ENCODE results near the gene LILRA1. TPM values are rescaled to one million over a fixed set of nuclear protein-coding genes. Genes with fewer than 3 reads are reported as not detected.
"Not testable (repeated sequence)": the region's sequence is repeated elsewhere in the genome, so short reads cannot be mapped to it uniquely, and the experiment has no call there.

LILRA1 gene
- total RNA-seq, result under 1 TPM in 1 of 2 donors, not detected in 1; 0.31 TPM

DNA sequence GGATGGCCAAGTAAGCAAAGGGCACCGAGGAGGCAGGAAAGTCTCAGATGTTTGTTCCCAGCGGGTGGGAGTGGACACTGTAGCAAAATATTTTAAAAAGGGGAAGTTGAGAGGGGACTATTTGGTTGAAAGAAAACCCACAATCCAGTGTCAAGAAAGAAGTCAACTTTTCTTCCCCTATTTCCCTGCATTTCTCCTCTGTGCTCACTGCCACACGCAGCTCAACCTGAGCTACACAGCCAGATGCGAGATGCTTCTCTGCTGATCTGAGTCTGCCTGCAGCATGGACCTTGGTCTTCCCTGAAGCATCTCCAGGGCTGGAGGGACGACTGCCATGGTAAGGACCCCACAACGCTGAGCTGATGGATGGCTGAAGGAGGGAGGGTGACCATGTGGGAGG is at the start of gene LILRA1:
Gene LILRA1 (plus strand): TSS at position 188 of the 400 bp plus-strand sequence. CDS start 613 bp downstream, outside the sequence.
- H3K36me3 Mint-ChIP-seq; ATAC-seq; H3K27ac Mint-ChIP-seq; H3K9me3 Mint-ChIP-seq; DNase-seq (ENCODE audit: low spot score); H3K4me3 Mint-ChIP-seq: not testable (repeated sequence)
- peaks cover 3 to 12% of the 10 kb centered on the region in 2 donors for H3K4me1 Mint-ChIP-seq (ENCODE audit: low read depth in 2 of 2)
- H3K27me3 Mint-ChIP-seq, result peaks cover 32 to 41% of the 10 kb centered on the region in 2 donors

DNA sequence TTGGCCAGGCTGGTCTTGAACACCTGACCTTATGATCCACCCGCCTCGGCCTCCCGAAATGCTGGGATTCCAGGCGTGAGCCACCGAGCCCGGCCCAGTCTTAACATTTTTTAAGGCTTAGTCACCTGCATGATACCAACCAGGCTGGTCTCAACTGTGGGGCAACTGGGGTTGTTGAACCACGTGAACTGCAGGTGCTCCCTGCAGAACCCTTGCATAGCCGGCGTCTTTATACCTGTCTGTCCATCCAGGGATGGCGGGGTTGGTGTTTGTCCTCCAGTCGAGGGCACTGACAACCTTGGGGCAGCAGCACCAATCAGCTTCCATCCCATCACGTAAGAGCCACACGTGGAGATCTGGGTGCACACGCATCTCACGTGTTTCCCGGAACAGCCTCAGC is 44.6 kb upstream of the LILRA1 start:
- no peak overlapping the region for H3K4me3 Mint-ChIP-seq
- H3K27me3 Mint-ChIP-seq, result peaks cover 15 to 17% of the 10 kb centered on the region in 2 donors
- H3K36me3 Mint-ChIP-seq, result peaks cover 25% of the 10 kb centered on the region
- H3K27ac Mint-ChIP-seq, result no peak overlapping the region
- peaks cover 25 to 29% of the 10 kb centered on the region in 2 donors for H3K4me1 Mint-ChIP-seq (ENCODE audit: low read depth in 2 of 2)
- peaks cover 4% of the 10 kb centered on the region for H3K9me3 Mint-ChIP-seq
- DNase-seq (ENCODE audit: low spot score) (no peak), ATAC-seq (no peak)

DNA sequence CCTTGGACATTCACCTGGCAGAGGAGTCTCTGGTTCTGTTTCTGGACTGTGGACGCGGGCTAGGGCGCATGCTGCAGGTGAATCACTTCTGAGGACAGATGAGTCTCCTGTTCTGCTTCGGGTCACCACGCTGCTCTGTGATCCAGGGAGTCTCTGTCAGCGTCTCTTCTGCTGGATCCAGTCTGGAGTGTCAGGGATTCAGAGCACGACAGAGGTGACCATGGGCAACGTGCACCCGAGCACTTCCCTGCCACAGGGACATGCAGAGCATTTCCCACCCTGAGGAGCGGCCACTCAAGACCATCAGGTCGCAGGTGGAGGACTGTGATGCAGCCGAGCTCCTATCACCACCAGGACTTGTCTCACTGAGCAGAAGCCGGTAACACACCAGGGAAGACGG is 44.2 kb upstream of the LILRA1 start:
- peaks cover 17 to 18% of the 10 kb centered on the region in 2 donors for H3K27me3 Mint-ChIP-seq
- DNase-seq (ENCODE audit: low spot score), result no peak

DNA sequence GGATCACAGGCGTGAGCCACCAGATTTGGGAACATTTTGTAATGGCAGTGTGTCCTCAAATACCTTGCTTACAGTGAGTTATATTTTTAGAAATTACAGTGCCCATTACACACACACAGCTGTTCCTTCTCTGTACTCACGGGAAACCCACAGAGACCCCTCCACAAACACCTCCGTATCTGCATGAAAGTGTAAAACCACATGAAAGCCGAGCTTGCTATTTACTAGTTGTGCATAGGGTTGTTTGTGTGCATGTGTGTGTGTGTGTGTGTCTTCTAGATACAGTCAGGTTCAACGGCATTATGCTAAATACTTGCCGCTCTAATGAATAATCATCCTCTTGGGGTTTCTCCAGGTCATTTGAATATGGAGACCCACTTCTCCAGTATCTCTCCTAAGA is 42.1 kb upstream of the LILRA1 start:
- peak; percentile 62 to 81 for ATAC-seq
- H3K27ac Mint-ChIP-seq, result peak overlapping the region in 1 of 2 donors; percentile 33
- H3K27me3 Mint-ChIP-seq, result peaks cover 19 to 27% of the 10 kb centered on the region in 2 donors
- H3K4me3 Mint-ChIP-seq, result peak overlapping the region; percentile 44
- H3K4me1 Mint-ChIP-seq (ENCODE audit: low read depth in 2 of 2), result peaks cover 15 to 19% of the 10 kb centered on the region in 2 donors
- peaks cover 7% of the 10 kb centered on the region for H3K36me3 Mint-ChIP-seq
- H3K9me3 Mint-ChIP-seq, result peaks cover 4% of the 10 kb centered on the region
- no peak for DNase-seq (ENCODE audit: low spot score)

More for the DNA sequence above, 44.2 kb upstream of the LILRA1 start:
- peaks cover 21% of the 10 kb centered on the region for H3K36me3 Mint-ChIP-seq
- H3K9me3 Mint-ChIP-seq, result peaks cover 4% of the 10 kb centered on the region
- H3K4me1 Mint-ChIP-seq (ENCODE audit: low read depth in 2 of 2), result peaks cover 23 to 24% of the 10 kb centered on the region in 2 donors
- H3K27ac Mint-ChIP-seq, result no peak overlapping the region
- H3K4me3 Mint-ChIP-seq, result no peak overlapping the region
- ATAC-seq, result no peak

DNA sequence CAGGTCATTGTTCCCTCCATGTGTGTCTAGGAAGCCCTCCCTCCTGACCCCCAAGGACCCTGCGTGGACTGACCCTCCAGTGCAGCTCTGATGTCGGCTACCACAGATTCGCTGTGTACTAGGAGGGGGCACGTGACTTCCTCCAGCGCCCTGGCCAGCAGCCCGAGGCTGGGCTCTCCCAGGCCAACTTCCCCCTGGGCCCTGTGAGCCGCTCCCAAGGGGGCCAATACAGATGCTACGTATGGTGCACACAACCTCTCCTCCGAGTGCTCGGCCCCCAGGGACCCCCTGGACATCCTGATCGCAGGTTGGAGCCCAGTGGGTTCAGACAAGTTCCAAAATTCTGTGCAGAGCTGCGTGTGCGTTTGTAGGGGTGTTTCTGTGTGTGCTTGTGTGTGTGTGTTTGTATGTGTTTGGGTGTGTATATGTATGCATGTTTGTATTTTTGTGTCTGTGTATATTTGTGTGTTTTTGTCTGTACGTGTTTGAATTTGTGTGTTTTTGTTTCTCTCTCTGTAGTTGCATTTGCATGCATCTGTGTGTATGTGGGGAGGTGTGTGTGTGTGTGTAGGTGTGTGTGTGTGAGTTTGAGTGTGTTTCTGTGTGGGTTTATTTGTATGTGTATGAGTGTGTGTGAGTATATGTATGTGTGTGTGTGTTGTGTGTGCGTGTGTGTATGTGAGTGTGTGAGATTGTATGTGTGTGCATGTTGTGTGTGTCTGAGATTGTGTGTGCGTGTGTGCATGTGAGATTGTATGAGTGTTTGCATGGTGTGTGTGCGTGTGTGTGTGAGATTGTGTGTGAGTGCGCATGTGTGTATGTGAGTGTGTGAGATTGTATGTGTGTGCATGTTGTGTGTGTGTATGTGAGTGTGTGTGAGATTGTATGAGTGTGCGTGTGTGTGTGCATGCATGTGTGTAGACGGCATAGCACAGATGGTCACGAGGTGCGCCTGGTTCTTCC is 41.2 kb upstream of the LILRA1 start:
- peaks cover 16 to 27% of the 10 kb centered on the region in 2 donors for H3K27me3 Mint-ChIP-seq
- H3K27ac Mint-ChIP-seq, result peak overlapping the region in 1 of 2 donors; percentile 3
- H3K4me3 Mint-ChIP-seq, result peak overlapping the region; percentile 0
- H3K9me3 Mint-ChIP-seq, result peaks cover 4% of the 10 kb centered on the region
- H3K4me1 Mint-ChIP-seq (ENCODE audit: low read depth in 2 of 2), result peaks cover 12 to 19% of the 10 kb centered on the region in 2 donors
- ATAC-seq, result no peak
- peaks cover 6% of the 10 kb centered on the region for H3K36me3 Mint-ChIP-seq
- no peak for DNase-seq (ENCODE audit: low spot score)

DNA sequence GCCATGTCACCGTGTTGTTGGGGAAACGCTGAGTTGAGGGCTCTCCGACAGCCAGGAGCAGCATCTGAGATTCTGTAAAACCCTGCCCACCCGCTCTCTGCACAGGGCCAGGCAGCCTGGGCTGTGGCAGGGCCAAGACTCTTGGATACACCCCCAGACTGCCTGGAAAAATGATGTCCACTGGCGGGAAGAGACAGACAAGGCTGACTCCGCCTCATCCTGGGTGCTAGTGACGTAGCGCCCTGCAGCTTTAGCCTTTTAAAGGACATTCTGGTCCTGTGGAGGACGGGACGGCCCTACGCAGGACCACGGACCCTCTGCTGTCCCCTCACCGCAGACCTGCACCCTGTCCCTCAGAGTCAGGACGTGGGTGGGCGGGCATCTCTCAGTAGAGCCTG is 40.5 kb upstream of the LILRA1 start:
- Mint-ChIP-seq H3K9me3 (peaks cover 4% of the 10 kb centered on the region), H3K4me1 (ENCODE audit: low read depth in 2 of 2) (peaks cover 12 to 19% of the 10 kb centered on the region in 2 donors), H3K27ac (peak overlapping the region in 1 of 2 donors; percentile 3), H3K27me3 (peaks cover 16 to 27% of the 10 kb centered on the region in 2 donors), H3K4me3 (no peak overlapping the region), H3K36me3 (peaks cover 6% of the 10 kb centered on the region)
- DNase-seq (ENCODE audit: low spot score) (no peak), ATAC-seq (no peak)

DNA sequence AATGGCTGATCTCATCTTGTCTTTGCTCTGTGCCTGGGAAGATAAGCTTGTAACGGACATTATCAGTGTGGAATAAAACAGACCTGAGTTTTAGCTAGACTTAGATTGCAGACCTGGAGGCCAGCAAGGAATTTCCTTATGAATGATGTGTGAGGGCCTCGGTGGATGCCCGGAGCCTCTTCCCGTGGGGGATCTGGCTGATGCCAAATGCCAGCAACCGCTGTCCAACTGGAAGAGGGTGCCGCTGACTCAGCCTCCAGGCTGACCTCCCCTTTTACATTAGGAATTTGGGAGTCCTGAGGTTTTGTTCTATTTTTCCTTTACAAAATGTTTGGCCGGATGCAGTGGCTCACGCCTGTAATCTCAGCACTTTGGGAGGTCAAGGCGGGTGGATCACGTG is 39.4 kb upstream of the LILRA1 start:
- peaks cover 4% of the 10 kb centered on the region for H3K9me3 Mint-ChIP-seq
- no peak overlapping the region for H3K4me3 Mint-ChIP-seq
- no peak for ATAC-seq
- DNase-seq (ENCODE audit: low spot score), result no peak
- no peak overlapping the region for H3K27ac Mint-ChIP-seq
- H3K36me3 Mint-ChIP-seq, result peaks cover 6% of the 10 kb centered on the region
- H3K4me1 Mint-ChIP-seq (ENCODE audit: low read depth in 2 of 2), result peaks cover 12 to 19% of the 10 kb centered on the region in 2 donors
- peaks cover 24 to 38% of the 10 kb centered on the region in 2 donors for H3K27me3 Mint-ChIP-seq

DNA sequence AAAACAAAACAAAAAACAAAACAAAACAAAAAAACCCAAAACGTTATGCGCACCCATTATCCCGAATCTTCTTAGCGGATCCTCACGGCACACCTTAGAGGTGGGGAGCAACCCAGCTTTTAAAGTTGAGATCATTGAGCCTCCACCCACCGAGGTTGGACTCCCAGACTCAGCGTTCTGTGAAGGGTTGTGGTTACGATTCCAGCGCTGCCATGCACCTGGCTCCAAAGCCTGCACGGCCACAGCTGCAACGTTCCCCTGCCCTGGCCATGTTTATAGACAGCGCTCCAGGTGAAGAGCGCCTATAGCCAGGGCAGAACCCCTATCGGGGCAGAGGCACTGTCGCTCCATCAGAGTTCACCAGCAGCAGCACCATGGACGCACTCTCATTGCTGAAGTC is 38.5 kb upstream of the LILRA1 start:
- Mint-ChIP-seq H3K4me1 (ENCODE audit: low read depth in 2 of 2) (peaks cover 12 to 19% of the 10 kb centered on the region in 2 donors), H3K4me3 (no peak overlapping the region), H3K36me3 (peaks cover 6% of the 10 kb centered on the region), H3K9me3 (peaks cover 4% of the 10 kb centered on the region), H3K27me3 (peaks cover 27 to 43% of the 10 kb centered on the region in 2 donors), H3K27ac (no peak overlapping the region)
- DNase-seq (ENCODE audit: low spot score), result no peak
- no peak for ATAC-seq

DNA sequence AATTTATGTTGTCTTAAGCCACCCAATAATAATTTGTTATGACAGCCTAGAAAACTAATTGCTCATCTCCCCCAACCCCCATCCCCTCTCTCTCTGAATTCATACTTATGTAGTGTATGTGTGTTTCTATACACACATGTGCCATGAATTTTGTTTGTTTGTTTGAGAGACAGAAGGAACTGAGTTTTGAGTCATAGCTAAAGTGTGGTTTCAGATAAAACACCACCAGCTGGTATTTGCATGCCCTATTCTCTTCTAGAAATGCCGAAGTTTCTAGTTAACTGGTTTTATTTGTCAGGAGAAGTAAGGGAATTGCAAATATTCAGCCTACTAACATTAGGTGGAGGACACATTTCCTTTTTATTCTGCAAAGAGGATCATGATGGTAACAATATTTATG is 37.2 kb upstream of the LILRA1 start:
- peak overlapping the region in 1 of 2 donors; percentile 36 for H3K27ac Mint-ChIP-seq
- H3K4me3 Mint-ChIP-seq, result no peak overlapping the region
- peaks cover 6% of the 10 kb centered on the region for H3K36me3 Mint-ChIP-seq
- DNase-seq (ENCODE audit: low spot score), result no peak
- H3K9me3 Mint-ChIP-seq, result peaks cover 4% of the 10 kb centered on the region
- H3K27me3 Mint-ChIP-seq, result peaks cover 29 to 43% of the 10 kb centered on the region in 2 donors
- ATAC-seq, result no peak
- peaks cover 10 to 13% of the 10 kb centered on the region in 2 donors for H3K4me1 Mint-ChIP-seq (ENCODE audit: low read depth in 2 of 2)

DNA sequence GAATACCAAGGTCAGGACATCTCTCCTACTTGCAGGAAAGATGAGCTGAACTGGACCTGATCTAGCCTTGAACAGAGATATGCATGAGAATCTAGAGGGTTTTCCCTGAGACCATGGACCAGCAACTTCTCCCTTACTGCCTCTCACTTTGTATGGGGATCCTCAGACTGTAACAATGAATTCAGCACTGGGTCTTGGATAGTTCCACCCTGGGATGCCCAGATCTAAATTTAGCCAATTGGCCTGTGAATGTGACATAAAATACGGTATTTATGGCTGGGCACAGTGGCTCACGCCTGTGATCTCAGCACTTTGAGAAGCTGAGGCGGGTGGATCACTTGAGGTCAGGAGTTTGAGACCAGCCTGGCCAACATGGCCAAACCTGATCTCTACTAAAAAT is 35.1 kb upstream of the LILRA1 start:
- H3K4me1 Mint-ChIP-seq (ENCODE audit: low read depth in 2 of 2), result no peaks in the 10 kb centered on the region
- no peaks in the 10 kb centered on the region for H3K36me3 Mint-ChIP-seq
- peaks cover 27 to 40% of the 10 kb centered on the region in 2 donors for H3K27me3 Mint-ChIP-seq
- H3K9me3 Mint-ChIP-seq, result no peaks in the 10 kb centered on the region
- DNase-seq (ENCODE audit: low spot score) (no peak), ATAC-seq (no peak)
- no peak overlapping the region for H3K4me3 Mint-ChIP-seq
- peak overlapping the region in 1 of 2 donors; percentile 52 for H3K27ac Mint-ChIP-seq

DNA sequence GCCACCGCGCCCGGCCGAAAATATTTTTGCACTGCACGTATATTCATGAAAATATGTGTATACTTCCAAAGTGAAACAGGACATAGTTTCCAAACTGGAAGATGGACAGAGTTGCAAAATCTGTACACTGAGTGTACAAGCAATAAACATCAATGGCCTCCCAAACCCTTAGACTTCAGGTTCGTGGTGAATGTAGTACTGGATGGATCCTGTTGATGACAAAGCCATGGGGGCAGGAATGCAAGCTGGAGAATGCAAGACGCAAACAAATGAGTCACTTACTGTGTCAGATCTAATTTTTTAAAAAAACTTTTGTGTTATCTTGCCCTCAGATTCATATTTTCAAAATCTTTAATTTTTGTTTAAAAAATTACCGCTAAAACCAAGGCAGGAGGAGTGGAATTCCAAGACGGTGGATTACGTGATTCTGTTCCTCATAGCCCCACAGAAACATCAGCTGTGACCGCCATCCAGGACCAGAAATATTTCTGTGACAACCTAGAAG is 32.5 kb upstream of the LILRA1 start:
- no peak for ATAC-seq
- H3K4me3 Mint-ChIP-seq, result no peak overlapping the region
- H3K27ac Mint-ChIP-seq, result no peak overlapping the region
- no peaks in the 10 kb centered on the region for H3K36me3 Mint-ChIP-seq
- H3K27me3 Mint-ChIP-seq, result peaks cover 21 to 26% of the 10 kb centered on the region in 2 donors
- H3K4me1 Mint-ChIP-seq (ENCODE audit: low read depth in 2 of 2), result no peaks in the 10 kb centered on the region
- H3K9me3 Mint-ChIP-seq, result no peaks in the 10 kb centered on the region
- DNase-seq (ENCODE audit: low spot score), result no peak

DNA sequence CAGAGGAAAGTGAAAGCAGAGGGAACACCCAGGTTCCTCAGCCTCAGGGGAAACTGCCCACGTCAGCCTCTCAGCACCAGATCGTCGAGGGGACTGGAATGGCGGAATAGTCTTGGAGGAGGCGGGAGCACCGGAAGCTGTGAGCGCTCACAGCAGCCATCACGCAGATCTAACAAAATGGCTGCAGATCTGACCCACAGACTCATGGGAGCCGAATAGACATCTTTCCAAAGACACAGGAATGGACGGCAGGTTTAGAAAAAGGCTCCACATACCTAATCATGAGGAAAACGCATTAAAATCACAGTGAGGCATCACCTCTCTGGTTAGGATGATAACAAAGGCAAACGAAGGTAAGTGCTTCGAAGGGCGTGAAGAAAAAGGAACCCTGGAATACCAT is 31.6 kb upstream of the LILRA1 start:
- ATAC-seq, result no peak
- Mint-ChIP-seq H3K36me3 (no peaks in the 10 kb centered on the region), H3K4me3 (peak overlapping the region; percentile 37), H3K4me1 (ENCODE audit: low read depth in 2 of 2) (no peaks in the 10 kb centered on the region), H3K27me3 (peaks cover 23 to 26% of the 10 kb centered on the region in 2 donors), H3K9me3 (no peaks in the 10 kb centered on the region), H3K27ac (no peak overlapping the region)
- no peak for DNase-seq (ENCODE audit: low spot score)

DNA sequence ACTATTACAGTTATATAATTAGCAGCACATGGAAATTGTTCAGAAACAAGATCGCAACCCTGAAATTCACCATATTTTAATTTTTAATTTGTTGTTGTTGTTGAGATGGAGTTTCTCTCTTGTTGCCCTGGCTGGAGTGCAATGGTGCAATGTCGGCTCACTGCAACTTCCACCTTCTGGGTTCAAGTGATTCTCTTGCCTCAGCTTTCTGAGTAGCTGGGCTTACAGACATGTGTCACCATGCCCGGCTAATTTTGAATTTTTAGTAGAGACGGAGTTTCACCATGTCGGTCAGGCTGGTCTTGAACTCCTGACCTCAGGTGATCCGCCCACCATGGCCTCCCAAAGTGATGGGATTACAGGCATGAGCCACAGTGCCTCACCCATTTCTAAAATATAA is 30.2 kb upstream of the LILRA1 start:
- H3K36me3 Mint-ChIP-seq; DNase-seq (ENCODE audit: low spot score); H3K9me3 Mint-ChIP-seq; H3K4me3 Mint-ChIP-seq; H3K27ac Mint-ChIP-seq; ATAC-seq: not testable (repeated sequence)
- Mint-ChIP-seq H3K27me3 (peaks cover 28% of the 10 kb centered on the region in 2 donors), H3K4me1 (ENCODE audit: low read depth in 2 of 2) (peaks cover 6 to 11% of the 10 kb centered on the region in 2 donors)

DNA sequence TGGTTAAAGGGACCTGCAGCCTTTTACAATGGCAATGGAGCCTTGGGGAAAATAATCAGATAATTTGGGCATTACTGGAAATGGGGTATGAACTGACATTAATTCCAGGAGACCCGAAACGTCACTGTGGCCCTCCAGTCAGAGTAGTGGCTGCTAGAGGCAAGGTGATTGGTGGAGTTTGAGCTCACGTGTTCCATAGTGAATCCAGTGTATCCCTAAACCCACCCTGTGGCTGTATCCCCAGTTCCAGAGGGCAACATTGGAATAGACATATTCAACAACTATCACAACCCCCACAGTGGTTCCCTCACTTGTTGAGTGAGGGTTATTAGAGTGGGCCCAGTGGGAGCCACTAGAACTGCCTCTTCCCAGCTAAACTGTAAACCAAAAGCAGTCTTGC is 23.1 kb upstream of the LILRA1 start:
- Mint-ChIP-seq H3K4me3 (no peak overlapping the region), H3K9me3 (no peaks in the 10 kb centered on the region), H3K4me1 (ENCODE audit: low read depth in 2 of 2) (peaks cover 27 to 32% of the 10 kb centered on the region in 2 donors), H3K27me3 (peaks cover 7 to 27% of the 10 kb centered on the region in 2 donors), H3K36me3 (no peaks in the 10 kb centered on the region), H3K27ac (no peak overlapping the region)
- ATAC-seq (no peak), DNase-seq (ENCODE audit: low spot score) (no peak)

Data from natural killer cell treated with Interleukin-12 subunit alpha and Interleukin-12 subunit beta and Interleukin-15 and Interleukin-18, amount 100 ng/mL, for 72 hours (primary cell).